ENCODE measurements around the gene STEAP4.

Gene STEAP4

DNA sequence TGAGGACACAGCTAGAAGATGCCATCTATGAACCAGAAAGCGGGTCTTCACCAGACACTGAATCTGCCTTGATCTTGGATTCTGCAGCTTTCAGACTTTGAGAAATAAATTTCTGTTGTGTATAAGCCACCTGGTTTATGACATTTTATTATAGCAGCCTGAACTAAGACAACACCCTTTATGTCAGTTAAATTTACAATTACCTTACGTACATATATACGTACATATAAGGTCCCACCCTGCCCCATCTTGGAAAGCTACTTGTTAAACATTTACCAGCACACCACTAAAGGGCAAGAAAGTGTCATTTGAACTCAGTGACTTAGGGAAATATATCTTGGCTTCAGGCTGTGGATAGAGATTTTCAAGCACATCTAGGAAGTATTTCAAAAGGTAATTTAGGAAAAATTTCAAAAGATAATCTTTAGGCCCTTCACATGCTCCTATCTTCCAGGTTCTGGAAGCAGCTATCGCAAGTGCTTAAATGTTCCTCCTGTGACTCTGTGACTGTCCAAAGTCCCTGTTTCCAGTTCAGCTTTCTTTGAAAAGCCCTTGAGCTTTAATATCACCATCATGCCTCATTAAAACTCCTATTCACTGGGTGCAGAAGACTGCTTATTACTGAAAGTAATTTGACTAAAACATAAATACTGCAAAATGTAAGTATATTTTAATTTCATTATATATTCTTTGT is 77.2 kb downstream of the STEAP4 start:
- Histone ChIP-seq H3K36me3 (ENCODE audit: control insufficient read depth, insufficient read depth, low read length) (no peaks in the 10 kb centered on the region), H3K9me3 (ENCODE audit: control insufficient read depth, low read length) (no peaks in the 10 kb centered on the region), H3K4me1 (ENCODE audit: control insufficient read depth, insufficient read depth, low read length, poor library complexity, severe bottlenecking) (no peaks in the 10 kb centered on the region), H3K27ac (ENCODE audit: insufficient read depth, low read length, poor library complexity, severe bottlenecking) (no peak overlapping the region), H3K4me3 (ENCODE audit: insufficient read depth, low read depth, low read length, poor library complexity, severe bottlenecking) (no peak overlapping the region), H3K27me3 (replicated peaks; ENCODE audit: control insufficient read depth, insufficient read depth, low read length, poor library complexity, severe bottlenecking) (no peaks in the 10 kb centered on the region)
- DNase-seq, result no peak

DNA sequence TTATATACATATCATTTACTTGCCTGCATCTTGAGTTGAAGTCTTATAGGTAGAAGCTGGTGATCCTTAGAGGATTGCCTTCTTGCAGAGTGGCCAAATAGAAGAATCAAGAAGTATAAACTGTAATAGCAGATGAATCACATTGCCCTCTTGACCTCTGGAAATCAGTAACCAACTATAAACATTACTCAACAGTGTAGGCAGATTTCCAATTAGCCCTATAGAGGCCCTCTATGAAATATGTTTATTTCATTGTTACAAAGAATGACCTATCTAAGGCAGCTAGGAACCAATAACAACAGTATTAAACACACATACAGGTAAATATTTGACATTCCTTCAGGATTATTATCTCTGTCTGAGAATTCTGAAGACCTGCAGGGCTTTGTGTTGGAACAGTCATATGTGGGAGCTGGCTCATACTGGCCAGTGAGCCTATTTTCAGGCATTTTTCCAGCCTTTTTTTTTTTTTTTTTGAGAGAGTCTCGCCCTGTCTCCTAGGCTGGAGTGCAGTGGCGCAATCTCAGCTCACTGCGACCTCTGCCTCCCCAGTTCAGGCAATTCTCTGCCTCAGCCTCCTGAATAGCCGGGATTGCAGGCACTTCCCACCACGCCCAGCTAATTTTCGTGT is 79.7 kb downstream of the STEAP4 start:
- H3K27me3 ChIP-seq (replicated peaks; ENCODE audit: control insufficient read depth, insufficient read depth, low read length, poor library complexity, severe bottlenecking), result no peaks in the 10 kb centered on the region
- no peak overlapping the region for H3K4me3 ChIP-seq (ENCODE audit: insufficient read depth, low read depth, low read length, poor library complexity, severe bottlenecking)
- no peaks in the 10 kb centered on the region for H3K36me3 ChIP-seq (ENCODE audit: control insufficient read depth, insufficient read depth, low read length)
- H3K27ac ChIP-seq (ENCODE audit: insufficient read depth, low read length, poor library complexity, severe bottlenecking), result no peak overlapping the region
- no peaks in the 10 kb centered on the region for H3K9me3 ChIP-seq (ENCODE audit: control insufficient read depth, low read length)
- no peak for DNase-seq
- no peaks in the 10 kb centered on the region for H3K4me1 ChIP-seq (ENCODE audit: control insufficient read depth, insufficient read depth, low read length, poor library complexity, severe bottlenecking)

DNA sequence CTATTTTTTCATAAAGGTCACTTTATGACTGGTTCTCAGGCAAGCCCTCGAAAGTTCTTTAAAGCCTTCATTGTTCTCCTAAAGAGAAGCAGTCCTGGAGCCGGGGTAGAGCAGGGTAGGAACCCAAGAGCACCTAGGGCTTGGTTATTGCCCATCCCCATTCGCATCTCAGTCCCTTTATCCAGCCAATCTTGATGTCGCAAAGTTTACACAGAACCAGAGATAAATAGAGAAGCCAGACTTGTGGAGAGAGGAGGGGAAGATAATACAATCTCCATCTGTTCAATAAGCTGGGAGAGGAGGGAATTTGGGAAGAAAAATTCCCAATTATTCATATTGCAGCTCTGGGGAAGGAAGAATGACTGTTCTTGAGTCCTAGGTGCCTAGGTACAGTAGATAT is 80.5 kb downstream of the STEAP4 start:
- no peak overlapping the region for H3K27ac ChIP-seq (ENCODE audit: insufficient read depth, low read length, poor library complexity, severe bottlenecking)
- H3K4me3 ChIP-seq (ENCODE audit: insufficient read depth, low read depth, low read length, poor library complexity, severe bottlenecking), result no peak overlapping the region
- H3K4me1 ChIP-seq (ENCODE audit: control insufficient read depth, insufficient read depth, low read length, poor library complexity, severe bottlenecking), result peaks cover 2% of the 10 kb centered on the region
- no peaks in the 10 kb centered on the region for H3K36me3 ChIP-seq (ENCODE audit: control insufficient read depth, insufficient read depth, low read length)
- no peaks in the 10 kb centered on the region for H3K27me3 ChIP-seq (replicated peaks; ENCODE audit: control insufficient read depth, insufficient read depth, low read length, poor library complexity, severe bottlenecking)
- no peak for DNase-seq
- no peaks in the 10 kb centered on the region for H3K9me3 ChIP-seq (ENCODE audit: control insufficient read depth, low read length)

DNA sequence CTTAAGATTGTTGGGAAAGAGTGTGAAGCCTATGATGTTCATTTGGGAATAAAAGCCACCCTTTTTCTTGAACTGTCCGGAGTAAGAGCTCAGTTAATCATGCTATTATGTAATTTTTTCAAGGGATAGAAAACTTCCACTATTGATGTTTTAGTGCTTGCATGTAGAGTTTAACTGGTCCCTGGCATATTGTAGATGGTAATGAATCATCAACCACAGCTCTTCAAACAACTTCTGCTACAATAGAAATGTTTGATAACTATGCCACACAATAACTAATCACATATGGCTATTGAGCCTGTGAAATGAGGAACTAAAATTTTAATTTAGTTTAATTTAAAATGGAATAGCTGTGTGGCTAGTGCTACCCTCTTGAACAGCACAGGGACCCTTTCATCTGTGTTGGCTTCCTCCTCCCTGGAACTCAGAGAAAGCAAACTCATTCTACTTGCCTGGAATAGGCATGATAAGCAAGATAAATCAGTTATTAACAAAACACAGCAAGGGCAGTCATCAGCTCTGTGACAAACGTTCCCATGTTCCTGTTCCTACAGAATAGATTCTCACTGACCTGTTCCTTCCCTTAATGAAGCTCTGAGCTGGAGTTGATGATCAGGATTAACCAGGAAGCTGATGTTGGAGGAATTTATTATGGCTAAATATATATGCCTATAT is 82.0 kb downstream of the STEAP4 start:
- H3K9me3 ChIP-seq (ENCODE audit: control insufficient read depth, low read length), result no peaks in the 10 kb centered on the region
- H3K4me3 ChIP-seq (ENCODE audit: insufficient read depth, low read depth, low read length, poor library complexity, severe bottlenecking), result no peak overlapping the region
- H3K36me3 ChIP-seq (ENCODE audit: control insufficient read depth, insufficient read depth, low read length), result no peaks in the 10 kb centered on the region
- no peak for DNase-seq
- H3K27me3 ChIP-seq (replicated peaks; ENCODE audit: control insufficient read depth, insufficient read depth, low read length, poor library complexity, severe bottlenecking), result no peaks in the 10 kb centered on the region
- H3K4me1 ChIP-seq (ENCODE audit: control insufficient read depth, insufficient read depth, low read length, poor library complexity, severe bottlenecking), result peaks cover 5% of the 10 kb centered on the region
- H3K27ac ChIP-seq (ENCODE audit: insufficient read depth, low read length, poor library complexity, severe bottlenecking), result no peak overlapping the region

DNA sequence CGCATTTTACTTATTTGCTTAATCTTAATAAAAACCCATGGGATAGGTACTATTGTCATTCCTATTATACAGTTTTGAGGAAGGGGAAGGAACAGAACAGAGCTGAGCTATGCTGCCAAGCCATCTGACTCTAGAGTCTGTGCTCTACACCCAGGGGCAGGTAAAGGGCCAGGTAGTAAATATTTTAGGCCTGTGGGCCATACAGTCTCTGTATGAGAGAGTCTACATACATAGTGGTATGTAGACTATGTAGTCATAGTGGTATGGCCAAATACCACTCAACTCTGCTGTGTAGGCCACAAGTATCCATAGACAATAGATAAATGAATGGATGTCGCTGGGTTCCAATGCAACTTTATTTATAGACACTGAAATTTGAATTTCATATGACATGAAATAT is 83.4 kb downstream of the STEAP4 start:
- no peak for DNase-seq
- H3K4me3 ChIP-seq (ENCODE audit: insufficient read depth, low read depth, low read length, poor library complexity, severe bottlenecking), result no peak overlapping the region

More for the DNA sequence above, 83.4 kb downstream of the STEAP4 start:
- no peaks in the 10 kb centered on the region for H3K9me3 ChIP-seq (ENCODE audit: control insufficient read depth, low read length)
- no peaks in the 10 kb centered on the region for H3K36me3 ChIP-seq (ENCODE audit: control insufficient read depth, insufficient read depth, low read length)
- peaks cover 7% of the 10 kb centered on the region for H3K4me1 ChIP-seq (ENCODE audit: control insufficient read depth, insufficient read depth, low read length, poor library complexity, severe bottlenecking)
- no peaks in the 10 kb centered on the region for H3K27me3 ChIP-seq (replicated peaks; ENCODE audit: control insufficient read depth, insufficient read depth, low read length, poor library complexity, severe bottlenecking)
- H3K27ac ChIP-seq (ENCODE audit: insufficient read depth, low read length, poor library complexity, severe bottlenecking), result no peak overlapping the region
